GM10847 (cell line): ENCODE measurements around the gene PRKCA.

ENCODE experiments used
- POLR2A ChIP-seq: IDR thresholded peaks from 2 replicates; pipeline ENCODE4 v1.6.1; 2011; ENCODE audit not compliant: insufficient read length; ENCODE audit errors: extremely low read depth

Gene PRKCA

GRCh38 chr17:66307257-66307656 lies 4.8 kb downstream of the PRKCA start:
- no peak for TF ChIP-seq POLR2A

DNA sequence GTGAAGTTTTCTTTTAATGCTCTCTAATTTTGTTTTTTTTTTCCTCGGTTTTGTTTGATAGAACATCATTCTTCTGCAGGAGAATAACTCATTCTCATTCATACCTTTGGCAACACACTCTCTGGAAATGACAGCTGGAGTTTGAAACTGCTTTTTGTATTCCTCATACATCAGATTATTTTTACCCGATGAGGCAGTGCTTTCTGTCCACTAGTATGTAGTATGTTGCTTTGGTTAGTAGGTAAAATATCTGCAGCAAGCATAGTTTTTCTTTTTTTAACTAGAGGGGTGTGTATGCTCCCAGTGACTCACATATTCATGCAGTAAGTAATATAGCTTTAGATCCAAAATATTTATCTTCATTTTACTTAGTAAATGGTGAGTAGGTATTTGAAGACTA lies 6.4 kb downstream of the PRKCA start:
- TF ChIP-seq POLR2A, result no peak

GRCh38 chr17:66309793-66310192 lies 7.4 kb downstream of the PRKCA start:
- TF ChIP-seq POLR2A, result no peak

DNA sequence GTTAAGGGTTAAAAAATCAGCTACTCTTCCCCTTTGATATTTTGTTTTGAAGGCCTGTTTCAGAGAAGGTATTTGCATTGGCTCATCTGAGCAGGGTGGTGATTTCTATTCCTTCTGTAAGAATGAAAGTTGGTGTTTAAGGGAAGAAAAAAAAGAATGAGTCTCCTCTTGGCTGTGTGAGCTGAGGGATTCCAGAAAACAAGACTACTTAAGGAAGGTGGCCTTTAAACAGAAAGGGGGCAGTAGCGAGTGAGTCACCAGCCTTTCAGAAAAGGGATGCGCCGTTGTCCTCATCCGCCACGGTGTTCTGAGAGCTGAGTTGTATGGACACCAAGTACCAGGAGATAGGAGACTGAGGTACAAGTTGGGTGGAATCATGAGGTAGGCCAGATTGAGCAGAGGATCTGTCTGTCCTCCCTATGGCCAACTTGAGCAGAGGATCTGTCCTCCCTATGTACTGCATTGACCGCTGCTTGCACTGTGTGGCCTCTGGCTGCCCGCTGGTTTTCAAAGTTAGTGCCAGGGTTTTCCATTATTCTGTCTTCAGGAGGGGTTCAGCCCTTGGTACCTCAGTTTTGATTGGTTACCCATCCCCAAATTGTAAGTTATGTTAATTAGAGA lies 8.2 kb downstream of the PRKCA start:
- no peak for TF ChIP-seq POLR2A

- no peak for TF ChIP-seq POLR2A
Observed at GRCh38 chr17:66312912-66313311, 10.5 kb downstream of the PRKCA start.

DNA sequence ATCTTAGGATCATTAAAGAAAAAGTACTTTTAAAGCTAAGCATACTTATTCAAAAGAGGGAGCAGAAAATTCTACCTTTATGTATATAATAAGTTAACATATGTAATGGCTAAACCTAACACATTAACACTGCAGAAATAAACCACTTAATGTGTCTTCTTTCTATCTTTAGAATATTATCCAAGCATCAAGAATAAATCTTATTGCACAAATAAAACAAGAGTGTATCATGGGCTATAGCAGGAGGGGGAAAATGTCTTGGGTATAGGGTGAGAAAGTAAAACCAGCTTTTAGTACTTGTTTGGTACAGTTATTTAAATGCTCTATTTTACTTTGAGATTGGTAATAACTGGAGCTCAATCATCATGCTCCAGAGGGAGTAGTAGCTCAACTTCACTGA lies 10.9 kb downstream of the PRKCA start:
- TF ChIP-seq POLR2A, result no peak

- TF ChIP-seq POLR2A, result no peak
Observed at GRCh38 chr17:66313995-66314659, 11.7 kb downstream of the PRKCA start.

GRCh38 chr17:66317629-66318028 lies 15.2 kb downstream of the PRKCA start:
- TF ChIP-seq POLR2A, result no peak

DNA sequence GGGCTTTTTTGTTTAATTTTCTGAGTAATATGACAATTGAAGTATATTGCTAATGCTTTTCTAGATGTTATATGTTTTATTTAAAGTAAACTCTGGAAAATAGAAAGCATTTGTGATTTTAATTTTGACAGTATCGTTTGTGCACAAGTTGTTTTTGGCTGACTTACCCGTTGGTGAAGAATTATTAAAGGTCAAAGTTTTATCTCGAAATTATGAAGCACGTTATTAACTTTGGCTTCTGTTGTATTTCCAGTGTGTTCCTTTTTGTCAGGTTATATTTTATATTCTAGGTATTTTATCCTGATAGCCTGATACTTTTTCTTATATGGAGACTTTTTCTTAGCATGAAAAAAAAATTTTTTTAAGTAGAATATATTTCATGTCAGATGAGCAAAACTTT lies 16.8 kb downstream of the PRKCA start:
- no peak for TF ChIP-seq POLR2A

DNA sequence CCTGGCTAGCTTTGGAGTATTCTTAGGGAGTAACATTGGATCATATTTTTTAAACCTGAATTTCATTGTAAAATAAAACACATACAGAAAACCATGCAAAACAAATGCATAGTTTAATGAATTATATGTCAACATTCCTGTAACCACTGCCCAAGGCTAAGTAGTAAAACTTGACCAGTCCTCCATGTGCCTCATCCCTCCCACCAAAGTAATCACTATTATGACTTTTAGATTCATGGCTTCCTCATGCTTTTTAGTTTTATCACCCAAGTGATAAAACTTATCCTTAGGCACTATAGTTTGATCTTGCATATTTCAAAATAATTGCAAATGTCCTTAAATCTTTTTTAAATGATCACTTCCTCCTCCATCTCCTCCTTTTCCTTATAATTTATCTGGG lies 20.4 kb downstream of the PRKCA start:
- TF ChIP-seq POLR2A, result no peak

GRCh38 chr17:66326476-66327047 lies 24.1 kb downstream of the PRKCA start:
- TF ChIP-seq POLR2A, result no peak

DNA sequence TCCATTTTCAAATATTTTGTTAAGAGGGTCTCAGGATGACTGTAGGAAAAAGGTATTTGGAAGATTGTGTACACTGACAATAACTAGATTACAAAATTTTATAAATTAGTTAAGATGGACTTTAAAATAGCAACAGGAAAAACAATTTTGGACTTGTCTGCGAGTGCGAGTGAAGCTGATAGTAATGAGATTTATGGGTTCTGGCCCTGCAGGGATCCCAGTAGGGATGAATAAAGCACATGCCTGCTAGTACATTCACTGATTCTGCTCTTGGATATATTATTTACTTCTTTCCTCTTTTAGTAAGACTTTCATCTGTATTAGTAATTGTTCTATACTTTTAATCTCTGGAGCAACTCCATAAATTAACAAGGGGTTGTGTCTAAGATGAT lies 28.2 kb downstream of the PRKCA start:
- no peak for TF ChIP-seq POLR2A

- TF ChIP-seq POLR2A, result no peak
Observed at GRCh38 chr17:66331038-66331816, 28.8 kb downstream of the PRKCA start.

DNA sequence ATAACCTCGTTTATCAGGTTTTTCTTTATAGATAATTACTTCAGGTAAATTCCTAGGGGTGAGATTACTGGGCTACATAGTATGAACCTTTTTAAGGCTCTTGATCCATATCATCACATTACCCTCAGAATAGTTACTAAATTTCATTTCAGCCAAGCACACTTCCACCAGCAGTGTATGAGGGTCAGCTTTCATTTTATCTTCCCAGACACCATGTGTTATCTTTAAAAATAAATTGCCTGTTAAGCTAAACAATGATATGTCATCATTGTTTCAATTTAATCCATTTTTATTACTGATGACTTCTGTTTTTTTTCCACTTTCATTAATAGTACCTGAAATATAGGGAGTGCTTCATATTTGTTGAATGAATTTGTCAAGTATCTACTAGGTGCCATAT lies 33.4 kb downstream of the PRKCA start:
- no peak for TF ChIP-seq POLR2A

DNA sequence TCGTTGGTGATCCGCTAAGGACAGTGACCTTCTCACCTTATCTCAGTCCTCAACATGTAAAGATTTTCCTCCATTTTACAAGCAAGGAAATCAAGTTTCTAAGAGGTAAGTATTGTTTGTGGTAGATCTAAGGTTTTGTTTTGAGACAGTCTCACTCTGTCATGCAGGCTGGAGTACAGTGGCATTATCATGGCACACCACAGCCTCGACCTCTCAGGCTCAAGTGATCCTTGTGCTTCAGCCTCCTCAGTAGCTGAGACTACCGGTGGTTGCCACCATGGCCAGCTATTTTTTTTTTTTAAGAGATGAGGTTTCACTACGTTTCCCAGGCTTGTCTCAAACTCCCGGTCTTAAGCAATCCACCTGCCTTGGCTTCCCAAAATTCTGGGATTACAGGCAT lies 34.9 kb downstream of the PRKCA start:
- TF ChIP-seq POLR2A, result no peak
